Keratinocyte (primary cell): Measurements from ENCODE around the gene KCNF1. TPM values are rescaled to one million over a fixed set of nuclear protein-coding genes. Genes with fewer than 3 reads are reported as not detected.

Source experiments
- DNase-seq: peaks from one replicate; pipeline ENCODE4 v3.0.0-alpha.2; 2011; ENCODE audit warnings: low read depth, missing footprints, low spot score
- FAIRE-seq: peaks from 2 replicates; lab custom pipeline; 2011; peaks lifted over from hg19 to GRCh38; lab: Jason Lieb, UNC
- H2AFZ ChIP-seq: 2 replicates; pipeline ENCODE4 v1.6.0; 2012; ENCODE audit warnings: low read length, control low read depth, inconsistent platforms; ENCODE audit not compliant: control insufficient read depth
- H3K27ac ChIP-seq: 2 replicates; pipeline ENCODE4 v1.5.1; 2011; ENCODE audit warnings: low read length; ENCODE audit not compliant: control insufficient read depth, insufficient read depth
- H3K27me3 ChIP-seq: 3 replicates; pipeline ENCODE4 v1.6.0; 2011; ENCODE audit warnings: low read length; ENCODE audit not compliant: control insufficient read depth, insufficient read depth; ENCODE audit errors: extremely low read depth
- H3K36me3 ChIP-seq, 2 experiments: 2 replicates in 1 of 2; 3 replicates in 1 of 2; pipeline ENCODE4 v1.5.1; 2011; ENCODE audit warnings: low read length in 2 of 2, mild to moderate bottlenecking in 1 of 2; ENCODE audit not compliant: control insufficient read depth in 2 of 2, insufficient read depth in 2 of 2; ENCODE audit errors: extremely low read depth in 1 of 2
- H3K4me1 ChIP-seq: 3 replicates; pipeline ENCODE4 v1.5.1; 2011; ENCODE audit warnings: low read length; ENCODE audit not compliant: control insufficient read depth, insufficient read depth; ENCODE audit errors: extremely low read depth
- H3K4me2 ChIP-seq: 3 replicates; pipeline ENCODE4 v1.6.0; 2011; ENCODE audit warnings: low read depth, low read length; ENCODE audit not compliant: control insufficient read depth, insufficient read depth; ENCODE audit errors: extremely low read depth
- H3K4me3 ChIP-seq, 3 experiments: fragments of 200-600 bp in 1 of 3; sonication (generic) in 1 of 3; 2 replicates in 2 of 3; 3 replicates in 1 of 3; pipeline ENCODE4 v1.5.1; 2011 to 2016; ENCODE audit warnings: low read length in 3 of 3, mild to moderate bottlenecking in 3 of 3, control low read depth in 2 of 3, inconsistent platforms in 1 of 3, low read depth in 1 of 3, mixed read lengths in 1 of 3, mixed run types in 1 of 3, moderate library complexity in 1 of 3; ENCODE audit not compliant: control insufficient read depth in 2 of 3, insufficient read depth in 2 of 3; ENCODE audit errors: extremely low read depth in 1 of 3
- H3K79me2 ChIP-seq: 2 replicates; pipeline ENCODE4 v1.6.0; 2012; ENCODE audit warnings: low read length; ENCODE audit not compliant: control insufficient read depth, insufficient read depth
- H3K9ac ChIP-seq: 3 replicates; pipeline ENCODE4 v1.6.0; 2011; ENCODE audit warnings: low read length; ENCODE audit not compliant: control insufficient read depth, insufficient read depth; ENCODE audit errors: extremely low read depth
- H3K9me1 ChIP-seq: 3 replicates; pipeline ENCODE4 v1.6.0; 2011; ENCODE audit warnings: low read length; ENCODE audit not compliant: control insufficient read depth, insufficient read depth; ENCODE audit errors: extremely low read depth
- H3K9me3 ChIP-seq: 2 replicates; pipeline ENCODE4 v1.5.1; 2012; ENCODE audit warnings: low read depth, low read length; ENCODE audit not compliant: control insufficient read depth
- H4K20me1 ChIP-seq: 3 replicates; pipeline ENCODE4 v1.6.0; 2011; ENCODE audit warnings: low read length; ENCODE audit not compliant: control insufficient read depth, insufficient read depth; ENCODE audit errors: extremely low read depth
- EZH2 ChIP-seq: IDR thresholded peaks from one replicate; pipeline ENCODE4 v1.6.1; 2012; ENCODE audit warnings: inconsistent platforms, mild to moderate bottlenecking, low read length, moderate library complexity
- dilution Hi-C: fragments of 300-500 bp; cut with MboI; formaldehyde crosslinking; loops from one replicate; pipeline ENCODE4 v1.7.0; 2020; ENCODE audit warnings: low sequenced_read_pairs; ENCODE audit not compliant: extremely low pct_ligation_motif_present
- polyA plus RNA-seq, 5 experiments: library from polyadenylated mRNA; depleted of rRNA in 3 of 5; stranded (reverse) in 3 of 5; stranded (forward) in 1 of 5; unstranded in 1 of 5; fragments of >200 nt; gene quantifications; 1 replicate in 1 of 5; 2 replicates in 3 of 5; 3 replicates in 1 of 5; pipeline versions ENCODE4 v1.2.1 to v1.2.3, GENCODE V29; 2011 to 2012; ENCODE audit warnings: missing spikeins in 2 of 5, low read depth in 1 of 5, low replicate concordance in 1 of 5
- TF ChIP-seq, protein P1 (sequence below), 3 experiments: IDR thresholded peaks in 1 of 3; conservative IDR thresholded peaks in 1 of 3; optimal IDR thresholded peaks in 1 of 3; 2 replicates in 2 of 3; 3 replicates in 1 of 3; pipeline versions ENCODE3 to v1.5.1; 2011; ENCODE audit warnings: low read length in 3 of 3, mild to moderate bottlenecking in 3 of 3, moderate library complexity in 2 of 3, control low read depth in 1 of 3, inconsistent platforms in 1 of 3; ENCODE audit not compliant: insufficient read depth in 2 of 3; ENCODE audit errors: extremely low read depth in 1 of 3

The KCNF1 gene
- polyA plus RNA-seq, 1 donor (not counting 4 experiments of a cell fraction or from before 2014, with no cell fraction given), result 0.05 TPM

DNA sequence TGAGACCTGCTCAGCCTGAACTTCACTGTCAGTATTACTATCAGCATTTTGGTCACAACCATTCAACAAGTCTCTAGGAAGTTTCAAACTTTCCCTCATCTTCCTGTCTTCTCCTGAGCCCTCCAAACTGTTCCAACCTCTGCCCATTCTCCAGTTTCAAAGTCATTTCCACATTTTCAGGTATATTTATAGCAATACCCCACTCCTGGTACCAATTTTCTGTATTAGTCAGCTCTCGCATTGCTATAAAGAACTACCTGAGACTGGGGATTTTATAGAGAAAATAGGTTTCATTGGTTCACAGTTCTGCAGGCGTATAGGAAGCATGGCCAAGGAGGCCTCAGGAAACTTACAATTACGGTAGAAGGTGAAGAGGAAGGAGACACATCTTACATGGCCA is 27.3 kb downstream of the KCNF1 start:
- H3K36me3 ChIP-seq, result no peaks in the 10 kb centered on the region
- no peak overlapping the region for H3K4me3 ChIP-seq
- no peaks in the 10 kb centered on the region for H3K9me1 ChIP-seq
- no peak overlapping the region for H3K4me2 ChIP-seq
- dilution Hi-C loops, result no loop called here
- H4K20me1 ChIP-seq, result no peaks in the 10 kb centered on the region
- no peak overlapping the region for H3K9ac ChIP-seq
- H2AFZ ChIP-seq, result no peak overlapping the region
- no peaks in the 10 kb centered on the region for H3K27me3 ChIP-seq
- H3K27ac ChIP-seq, result no peak overlapping the region
- H3K9me3 ChIP-seq, result no peaks in the 10 kb centered on the region
- FAIRE-seq (no peak), DNase-seq (no peak)
- TF ChIP-seq EZH2, result no peak
- TF ChIP-seq, protein P1, sequence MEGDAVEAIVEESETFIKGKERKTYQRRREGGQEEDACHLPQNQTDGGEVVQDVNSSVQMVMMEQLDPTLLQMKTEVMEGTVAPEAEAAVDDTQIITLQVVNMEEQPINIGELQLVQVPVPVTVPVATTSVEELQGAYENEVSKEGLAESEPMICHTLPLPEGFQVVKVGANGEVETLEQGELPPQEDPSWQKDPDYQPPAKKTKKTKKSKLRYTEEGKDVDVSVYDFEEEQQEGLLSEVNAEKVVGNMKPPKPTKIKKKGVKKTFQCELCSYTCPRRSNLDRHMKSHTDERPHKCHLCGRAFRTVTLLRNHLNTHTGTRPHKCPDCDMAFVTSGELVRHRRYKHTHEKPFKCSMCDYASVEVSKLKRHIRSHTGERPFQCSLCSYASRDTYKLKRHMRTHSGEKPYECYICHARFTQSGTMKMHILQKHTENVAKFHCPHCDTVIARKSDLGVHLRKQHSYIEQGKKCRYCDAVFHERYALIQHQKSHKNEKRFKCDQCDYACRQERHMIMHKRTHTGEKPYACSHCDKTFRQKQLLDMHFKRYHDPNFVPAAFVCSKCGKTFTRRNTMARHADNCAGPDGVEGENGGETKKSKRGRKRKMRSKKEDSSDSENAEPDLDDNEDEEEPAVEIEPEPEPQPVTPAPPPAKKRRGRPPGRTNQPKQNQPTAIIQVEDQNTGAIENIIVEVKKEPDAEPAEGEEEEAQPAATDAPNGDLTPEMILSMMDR (optimal IDR thresholded peaks at IDR 0.05 in 1 of 3, IDR thresholded peaks at IDR 0.05 in 1 of 3, conservative IDR thresholded peaks at IDR 0.05 in 1 of 3; ENCODE audit: extremely low read depth in 1 of 3, insufficient read depth in 2 of 3, low read length in 3 of 3), result no peak
- H3K4me1 ChIP-seq, result no peaks in the 10 kb centered on the region
- no peaks in the 10 kb centered on the region for H3K79me2 ChIP-seq

DNA sequence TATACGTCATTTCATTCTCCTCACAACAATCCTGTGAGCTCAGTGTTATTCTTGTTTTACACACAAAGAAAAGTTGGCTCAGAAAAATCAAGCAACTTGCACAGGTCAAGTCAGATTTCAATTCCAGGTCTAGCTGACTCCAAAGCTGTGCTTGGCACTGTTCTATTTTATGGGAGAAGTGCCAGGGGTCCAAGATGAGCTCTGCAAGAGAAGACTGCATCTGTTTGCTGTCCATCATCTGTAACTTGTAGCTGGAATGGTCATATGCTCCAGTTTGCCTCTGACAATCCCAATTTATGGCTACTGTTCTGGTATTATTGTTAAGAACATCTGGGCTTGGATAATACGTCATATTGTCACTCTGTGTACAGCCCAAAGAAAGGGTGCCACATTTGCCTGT is 28.9 kb downstream of the KCNF1 start:
- no peak overlapping the region for H2AFZ ChIP-seq
- no peak overlapping the region for H3K27ac ChIP-seq
- H3K9me1 ChIP-seq, result no peaks in the 10 kb centered on the region
- no peaks in the 10 kb centered on the region for H3K27me3 ChIP-seq
- no peaks in the 10 kb centered on the region for H3K4me1 ChIP-seq
- FAIRE-seq (no peak), DNase-seq (no peak)
- no peak overlapping the region for H3K4me3 ChIP-seq
- no peak overlapping the region for H3K4me2 ChIP-seq
- dilution Hi-C loops, result no loop called here
- no peaks in the 10 kb centered on the region for H3K9me3 ChIP-seq
- H3K36me3 ChIP-seq, result no peaks in the 10 kb centered on the region
- no peaks in the 10 kb centered on the region for H3K79me2 ChIP-seq
- TF ChIP-seq EZH2, result no peak
- TF ChIP-seq, protein P1 (optimal IDR thresholded peaks at IDR 0.05 in 1 of 3, IDR thresholded peaks at IDR 0.05 in 1 of 3, conservative IDR thresholded peaks at IDR 0.05 in 1 of 3; ENCODE audit: extremely low read depth in 1 of 3, insufficient read depth in 2 of 3, low read length in 3 of 3), result no peak
- no peaks in the 10 kb centered on the region for H4K20me1 ChIP-seq
- no peak overlapping the region for H3K9ac ChIP-seq
